Activated CD4-positive, alpha-beta memory T cell treated with anti-CD3 and anti-CD28 coated beads for 36 hours (primary cell): ENCODE measurements around the gene SNAP29. TPM values are rescaled to one million over a fixed set of nuclear protein-coding genes. Genes with fewer than 3 reads are reported as not detected.
"Not testable (repeated sequence)": the region's sequence is repeated elsewhere in the genome, so short reads cannot be mapped to it uniquely, and the experiment has no call there.

Source experiments
- CTCF ChIA-PET: fragments of 350-600 bp; sonication (Branson Sonifier 250); formaldehyde crosslinking; loops from one replicate; lab custom pipeline; 2021; ENCODE audit warnings: antibody characterized with exemption, inconsistent platforms; lab: Charles Lee
- POLR2A ChIA-PET: fragments of 350-600 bp; sonication (Branson Sonifier 250); formaldehyde crosslinking; loops from one replicate; lab custom pipeline; 2021; ENCODE audit warnings: antibody characterized with exemption; lab: Charles Lee
- DNase-seq: peaks from one replicate; pipeline ENCODE4 v3.0.0-alpha.2; 2020
- H3K27ac Mint-ChIP-seq: one replicate; pipeline ENCODE4 v1.8.0; 2021; ENCODE audit warnings: mixed read lengths
- H3K27me3 Mint-ChIP-seq: one replicate; pipeline ENCODE4 v1.8.0; 2021; ENCODE audit warnings: mixed read lengths
- H3K36me3 Mint-ChIP-seq: one replicate; pipeline ENCODE4 v1.8.0; 2021; ENCODE audit warnings: mixed read lengths
- H3K4me1 Mint-ChIP-seq: one replicate; pipeline ENCODE4 v1.8.0; 2021; ENCODE audit warnings: low read depth, mixed read lengths
- H3K4me3 Mint-ChIP-seq: one replicate; pipeline ENCODE4 v1.8.0; 2021; ENCODE audit warnings: mild to moderate bottlenecking, mixed read lengths
- H3K9me3 Mint-ChIP-seq: one replicate; pipeline ENCODE4 v1.8.0; 2021; ENCODE audit warnings: mixed read lengths
- intact Hi-C: fragments of 100-400 bp; cut with micrococcal nuclease; formaldehyde crosslinking; loops from one replicate; pipeline ENCODE4 v1.15.1; 2023
- total RNA-seq, 2 experiments: library from RNA; stranded (reverse); gene quantifications; one replicate each; pipeline ENCODE4 v1.2.3, GENCODE V29; 2021

SNAP29 gene
- total RNA-seq, 2 experiments from 2014 or later: 28.2 to 29.1 TPM

- no peaks in the 10 kb centered on the region for H3K9me3 Mint-ChIP-seq
- no peak overlapping the region for H3K27ac Mint-ChIP-seq
- no peak overlapping the region for H3K4me3 Mint-ChIP-seq
- POLR2A ChIA-PET: no interaction called here
- H3K36me3 Mint-ChIP-seq: peaks cover 29% of the 10 kb centered on the region
- DNase-seq: no peak
- H3K27me3 Mint-ChIP-seq: no peaks in the 10 kb centered on the region
- H3K4me1 Mint-ChIP-seq: peaks cover 45% of the 10 kb centered on the region
- intact Hi-C loops: no loop called here
- CTCF ChIA-PET: no interaction called here
Measured at GRCh38 chr22:20931126-20931654, 72.4 kb downstream of the SNAP29 start.

GRCh38 chr22:20933910-20934309 is 75.1 kb downstream of the SNAP29 start:
- ChIA-PET POLR2A (no interaction called here), CTCF (no interaction called here)
- H3K4me1 Mint-ChIP-seq: peaks cover 56% of the 10 kb centered on the region
- H3K4me3 Mint-ChIP-seq: no peak overlapping the region
- peaks cover 41% of the 10 kb centered on the region for H3K36me3 Mint-ChIP-seq
- no peak overlapping the region for H3K27ac Mint-ChIP-seq
- intact Hi-C loops: no loop called here
- no peaks in the 10 kb centered on the region for H3K27me3 Mint-ChIP-seq
- H3K9me3 Mint-ChIP-seq: no peaks in the 10 kb centered on the region
- no peak for DNase-seq

- peaks cover 57% of the 10 kb centered on the region for H3K4me1 Mint-ChIP-seq
- H3K27me3 Mint-ChIP-seq, DNase-seq: not testable (repeated sequence)
Measured at GRCh38 chr22:20935049-20935448, 76.2 kb downstream of the SNAP29 start.

GRCh38 chr22:20935780-20936539 is 77.2 kb downstream of the SNAP29 start:
- H3K27me3 Mint-ChIP-seq, DNase-seq, POLR2A ChIA-PET, intact Hi-C loops, H3K9me3 Mint-ChIP-seq, H3K4me3 Mint-ChIP-seq, H3K27ac Mint-ChIP-seq: not testable (repeated sequence)
- H3K4me1 Mint-ChIP-seq: peaks cover 66% of the 10 kb centered on the region
- CTCF ChIA-PET: interaction anchor here (1.1 kb wide), 1 partner anchor 26 kb away, joined by 3 read pairs; no protein-coding TSS in a partner anchor
- H3K36me3 Mint-ChIP-seq: peaks cover 44% of the 10 kb centered on the region

More at GRCh38 chr22:20935049-20935448, 76.2 kb downstream of the SNAP29 start:
- POLR2A ChIA-PET, H3K27ac Mint-ChIP-seq, H3K4me3 Mint-ChIP-seq, H3K9me3 Mint-ChIP-seq, intact Hi-C loops, CTCF ChIA-PET: not testable (repeated sequence)
- H3K36me3 Mint-ChIP-seq: peaks cover 37% of the 10 kb centered on the region

- H3K36me3 Mint-ChIP-seq: peaks cover 45% of the 10 kb centered on the region
Measured at GRCh38 chr22:20937031-20937793, 78.4 kb downstream of the SNAP29 start.

GRCh38 chr22:20937794-20938671 is 79.2 kb downstream of the SNAP29 start:
- intact Hi-C loops: no loop called here
- H3K9me3 Mint-ChIP-seq: no peaks in the 10 kb centered on the region
- ChIA-PET CTCF (interaction anchor here (1.0 to 1.6 kb wide), 3 partner anchors 17 to 164 kb away, joined by 4 read pairs; no protein-coding TSS in a partner anchor), POLR2A (no interaction called here)
- H3K4me1 Mint-ChIP-seq: peaks cover 73% of the 10 kb centered on the region
- peaks cover 45% of the 10 kb centered on the region for H3K36me3 Mint-ChIP-seq
- DNase-seq: no peak
- H3K27me3 Mint-ChIP-seq: no peaks in the 10 kb centered on the region
- H3K27ac Mint-ChIP-seq: no peak overlapping the region
- H3K4me3 Mint-ChIP-seq: no peak overlapping the region

More at GRCh38 chr22:20937031-20937793, 78.4 kb downstream of the SNAP29 start:
- Mint-ChIP-seq H3K4me3 (no peak overlapping the region), H3K4me1 (peaks cover 74% of the 10 kb centered on the region), H3K27ac (no peak overlapping the region), H3K9me3 (no peaks in the 10 kb centered on the region), H3K27me3 (no peaks in the 10 kb centered on the region)
- intact Hi-C loops: no loop called here
- ChIA-PET POLR2A (no interaction called here), CTCF (interaction anchor here (1.5 to 1.6 kb wide), 2 partner anchors 17 to 165 kb away, joined by 4 read pairs; no protein-coding TSS in a partner anchor)
- DNase-seq: no peak

- Mint-ChIP-seq H3K4me1 (peaks cover 74% of the 10 kb centered on the region), H3K36me3 (peaks cover 38% of the 10 kb centered on the region)
- H3K4me3 Mint-ChIP-seq, intact Hi-C loops, DNase-seq, H3K27ac Mint-ChIP-seq, H3K9me3 Mint-ChIP-seq, H3K27me3 Mint-ChIP-seq: not testable (repeated sequence)
- CTCF ChIA-PET: interaction anchor here (0.6 kb wide), 1 partner anchor 302 kb away, joined by 3 read pairs; no protein-coding TSS in a partner anchor
- POLR2A ChIA-PET: interaction anchor here (0.6 to 0.7 kb wide), 2 partner anchors 14 to 108 kb away, joined by 3 read pairs; no protein-coding TSS in a partner anchor
Measured at GRCh38 chr22:20939457-20940185, 80.8 kb downstream of the SNAP29 start.

GRCh38 chr22:20940186-20940651 is 81.4 kb downstream of the SNAP29 start:
- H3K36me3 Mint-ChIP-seq: peaks cover 38% of the 10 kb centered on the region
- CTCF ChIA-PET: interaction anchor here (0.6 kb wide), 1 partner anchor 302 kb away, joined by 3 read pairs; no protein-coding TSS in a partner anchor
- no peak for DNase-seq
- POLR2A ChIA-PET: interaction anchor here (0.6 to 0.7 kb wide), 2 partner anchors 14 to 108 kb away, joined by 3 read pairs; no protein-coding TSS in a partner anchor
- H3K27ac Mint-ChIP-seq: no peak overlapping the region
- no peaks in the 10 kb centered on the region for H3K27me3 Mint-ChIP-seq
- no peaks in the 10 kb centered on the region for H3K9me3 Mint-ChIP-seq
- H3K4me3 Mint-ChIP-seq: no peak overlapping the region
- peaks cover 72% of the 10 kb centered on the region for H3K4me1 Mint-ChIP-seq
- intact Hi-C loops: no loop called here
